CMK (cell line): ENCODE data around the gene CNNM3.
"Not testable (repeated sequence)": the region's sequence is repeated elsewhere in the genome, so short reads cannot be mapped to it uniquely, and the experiment has no call there.

Experiments
- DNase-seq: peaks from one replicate; pipeline ENCODE4 v3.0.0-alpha.2; 2010; ENCODE audit warnings: low read depth

Gene CNNM3

DNA sequence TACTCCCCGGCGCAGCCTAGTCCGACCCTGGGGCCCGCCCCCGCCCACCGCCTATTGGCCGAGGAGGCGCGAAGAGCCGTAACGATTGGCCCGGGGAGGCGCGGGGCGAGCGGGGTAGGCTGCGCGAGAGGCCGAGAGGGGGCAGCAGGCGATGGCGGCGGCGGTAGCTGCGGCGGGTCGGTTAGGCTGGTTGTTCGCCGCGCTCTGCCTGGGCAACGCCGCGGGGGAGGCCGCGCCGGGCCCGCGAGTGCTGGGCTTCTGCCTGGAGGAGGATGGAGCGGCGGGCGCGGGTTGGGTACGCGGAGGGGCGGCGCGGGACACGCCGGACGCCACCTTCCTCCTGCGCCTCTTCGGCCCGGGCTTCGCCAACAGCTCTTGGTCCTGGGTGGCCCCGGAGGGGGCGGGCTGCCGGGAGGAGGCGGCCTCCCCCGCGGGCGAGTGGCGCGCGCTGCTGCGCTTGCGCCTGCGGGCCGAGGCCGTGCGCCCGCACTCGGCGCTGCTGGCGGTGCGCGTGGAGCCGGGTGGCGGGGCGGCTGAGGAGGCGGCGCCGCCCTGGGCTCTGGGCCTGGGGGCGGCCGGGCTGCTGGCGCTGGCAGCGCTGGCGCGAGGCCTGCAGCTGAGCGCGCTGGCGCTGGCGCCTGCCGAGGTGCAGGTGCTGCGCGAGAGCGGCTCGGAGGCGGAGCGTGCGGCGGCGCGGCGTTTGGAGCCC is at the start of gene CNNM3:
Gene CNNM3 (plus strand): TSS at position 142 of the 709 bp plus-strand sequence. CDS start 10 bp downstream, at position 152.
- peak; percentile 74 for DNase-seq

DNA sequence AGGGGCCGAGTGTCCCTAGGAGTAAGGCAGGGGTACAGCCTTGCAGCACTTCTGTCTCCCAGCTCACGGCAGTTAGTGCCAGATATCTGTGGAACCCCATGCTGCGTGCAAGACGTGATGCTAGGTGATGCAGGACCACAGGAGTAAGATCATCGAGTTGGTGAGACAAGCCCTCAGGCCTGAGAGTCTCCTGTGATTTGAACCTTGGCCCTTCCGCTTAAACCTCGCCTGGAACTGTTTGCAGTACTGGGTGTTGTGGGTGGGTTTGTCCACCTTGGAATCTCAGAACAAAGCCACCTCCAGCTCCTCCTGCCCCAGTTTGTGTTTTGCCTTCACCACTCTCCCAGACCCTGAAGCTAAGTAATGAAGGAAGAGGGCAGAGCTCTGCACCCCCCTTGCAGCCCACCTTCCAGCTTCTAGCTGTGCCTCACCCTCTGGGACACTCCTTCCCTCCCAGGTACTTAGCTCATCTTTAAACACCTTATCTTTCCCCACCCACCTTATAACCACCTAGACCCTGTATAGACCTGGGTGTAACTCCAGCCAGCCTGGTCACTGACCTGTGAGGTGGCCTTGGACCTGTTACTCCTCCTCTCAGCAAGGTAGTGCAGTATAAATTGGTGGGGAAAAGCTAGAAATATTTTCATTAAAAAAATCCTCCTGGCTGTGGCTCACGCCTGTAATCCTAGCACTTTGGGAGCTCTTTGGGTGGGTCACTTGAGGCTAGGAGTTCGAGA is 48.8 kb upstream of the CNNM3 start:
- DNase-seq: no peak

DNA sequence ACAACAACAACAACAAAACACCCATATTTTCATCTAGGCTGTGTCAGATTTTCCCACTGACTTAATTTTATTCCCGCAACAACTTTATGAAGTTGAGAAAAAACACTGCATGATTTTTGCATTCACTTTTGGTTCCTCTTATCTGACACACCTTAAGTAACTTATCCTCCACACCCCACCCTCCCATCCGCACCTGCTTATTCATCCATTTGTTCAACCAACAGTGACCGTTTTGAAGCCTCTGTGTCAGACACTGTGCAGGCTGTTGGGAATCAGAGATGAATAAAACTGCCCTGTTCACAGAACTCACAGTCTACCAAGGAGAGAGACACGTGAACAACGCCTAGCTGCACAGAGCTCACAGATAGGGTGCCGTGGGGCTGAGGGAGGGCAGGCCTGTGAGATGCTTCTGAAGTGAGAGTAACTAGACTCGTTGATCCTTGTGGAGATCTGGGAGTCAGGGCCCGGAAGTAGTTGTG is 47.9 kb upstream of the CNNM3 start:
- no peak for DNase-seq

DNA sequence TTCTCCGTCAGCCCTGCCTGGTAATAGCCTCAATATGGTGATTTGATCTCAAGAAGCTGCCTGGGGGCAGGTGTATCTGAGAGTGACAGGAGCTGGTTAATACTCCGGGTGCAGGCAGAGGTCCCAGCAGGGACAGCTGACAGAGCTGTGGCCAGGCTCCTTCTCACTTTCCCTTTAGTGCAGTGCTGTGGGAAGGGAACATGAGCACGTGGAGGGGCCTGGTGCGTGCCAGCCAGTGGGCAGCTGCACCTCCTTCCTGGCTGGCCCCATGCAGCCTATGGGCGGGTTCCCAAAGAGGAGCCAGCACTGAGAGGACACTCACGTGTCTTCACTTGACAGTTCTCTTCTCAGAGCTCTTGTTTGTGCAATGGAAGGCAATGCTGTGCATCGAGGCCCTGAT is 46.3 kb upstream of the CNNM3 start:
- no peak for DNase-seq

DNA sequence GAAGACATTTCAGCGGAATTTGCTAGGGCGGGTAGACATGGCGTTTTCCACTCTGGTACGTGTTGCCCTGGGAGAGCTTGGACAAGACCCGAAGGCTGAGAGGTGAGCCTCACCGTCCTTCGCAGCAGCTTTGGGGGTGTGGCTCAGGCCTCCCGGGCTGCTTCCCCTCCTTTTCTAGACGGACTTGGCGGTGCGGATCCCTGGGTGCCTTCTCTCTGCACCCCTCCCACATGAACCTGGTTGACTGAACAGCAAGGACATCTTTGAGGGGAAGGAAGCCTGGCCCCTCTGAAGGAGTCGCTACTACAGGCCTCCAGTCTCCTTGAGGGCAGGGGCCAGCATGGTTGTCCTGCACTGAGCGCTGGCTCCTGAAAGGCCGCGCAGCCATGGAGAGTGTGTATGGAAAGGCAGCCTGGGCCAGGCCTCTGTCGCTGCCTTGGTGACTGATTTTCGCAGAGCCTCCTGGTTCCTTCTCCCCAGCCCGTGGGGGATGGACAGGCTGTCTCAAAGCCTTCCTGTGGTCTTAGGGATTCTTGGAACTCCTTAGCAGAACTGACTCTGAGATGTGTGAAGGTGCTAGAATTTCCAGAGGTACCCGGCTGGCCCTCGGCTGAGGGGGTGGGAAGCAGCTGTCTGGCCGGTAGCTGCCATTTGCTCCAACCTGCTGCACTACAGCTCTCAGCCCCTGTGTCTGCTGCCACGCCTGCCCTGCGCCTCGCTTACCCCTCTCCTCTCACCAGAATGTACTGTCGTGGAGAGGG is 45.4 kb upstream of the CNNM3 start:
- no peak for DNase-seq

DNA sequence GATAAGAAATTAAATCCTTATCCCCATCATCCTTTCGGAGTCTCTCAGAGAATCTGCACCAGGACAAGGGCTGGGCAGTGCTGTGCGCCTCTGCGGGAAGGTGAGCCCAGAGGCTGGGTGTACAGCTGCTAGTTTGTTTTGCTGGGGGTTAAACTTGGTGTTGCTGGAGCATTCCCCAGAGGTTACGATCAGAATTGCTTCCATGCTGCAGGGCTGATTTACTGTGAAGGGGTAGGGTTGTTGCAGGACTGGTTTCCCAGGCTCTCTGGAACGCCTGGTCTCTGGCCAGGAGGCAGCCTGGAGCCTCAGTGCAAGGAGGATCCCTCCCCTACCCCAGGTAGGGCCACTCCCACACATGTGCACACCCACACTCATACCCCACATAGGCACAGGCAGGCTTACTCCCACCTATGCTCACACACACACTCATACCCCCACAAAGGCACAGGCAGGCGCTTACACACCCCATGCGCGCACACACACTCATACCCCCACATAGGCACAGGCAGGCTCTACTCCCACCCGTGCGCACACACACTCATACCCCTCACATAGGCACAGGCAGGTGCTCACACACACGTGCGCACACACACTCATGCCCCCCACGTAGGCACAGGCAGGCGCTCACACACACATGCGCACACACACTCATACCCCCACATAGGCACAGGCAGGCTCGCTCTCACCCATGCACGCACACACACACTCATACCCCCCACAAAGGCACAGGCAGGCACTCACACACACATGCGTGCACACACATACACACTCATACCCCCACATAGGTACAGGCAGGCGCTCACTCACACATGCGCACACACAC is 44.1 kb upstream of the CNNM3 start:
- DNase-seq: no peak

DNA sequence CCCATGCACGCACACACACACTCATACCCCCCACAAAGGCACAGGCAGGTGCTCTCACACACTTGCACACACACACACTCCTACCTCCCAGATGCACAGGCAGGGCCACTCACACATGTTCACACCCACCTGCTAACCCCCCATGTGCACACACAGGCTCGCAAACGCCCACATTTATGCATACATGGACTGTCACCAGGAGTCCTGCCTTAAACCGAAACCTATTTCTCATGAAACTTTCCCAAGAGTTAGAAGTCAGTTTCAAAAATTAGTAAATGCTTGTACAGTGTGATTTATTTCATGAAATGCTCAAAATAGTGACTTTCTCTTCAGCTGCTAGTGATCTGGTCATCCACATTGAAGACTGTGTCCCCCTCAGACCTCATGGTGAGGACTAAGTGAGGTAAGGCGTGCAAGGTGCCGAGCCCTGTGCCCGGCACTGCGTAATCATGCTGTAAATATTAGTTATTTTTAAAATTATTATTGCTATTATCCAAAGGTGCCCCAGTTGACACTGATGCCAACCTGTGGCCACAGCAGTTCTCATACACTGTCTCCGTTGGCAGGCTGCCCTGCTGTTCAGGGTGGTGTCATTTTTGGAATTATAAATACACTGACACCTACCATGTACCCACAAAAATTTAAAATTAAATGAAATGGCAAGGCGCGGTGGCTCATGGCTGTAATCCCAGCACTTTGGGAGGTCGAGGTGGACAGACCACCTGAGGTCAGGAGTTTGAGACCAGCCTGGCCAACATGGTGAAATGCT is 43.0 kb upstream of the CNNM3 start:
- no peak for DNase-seq

DNA sequence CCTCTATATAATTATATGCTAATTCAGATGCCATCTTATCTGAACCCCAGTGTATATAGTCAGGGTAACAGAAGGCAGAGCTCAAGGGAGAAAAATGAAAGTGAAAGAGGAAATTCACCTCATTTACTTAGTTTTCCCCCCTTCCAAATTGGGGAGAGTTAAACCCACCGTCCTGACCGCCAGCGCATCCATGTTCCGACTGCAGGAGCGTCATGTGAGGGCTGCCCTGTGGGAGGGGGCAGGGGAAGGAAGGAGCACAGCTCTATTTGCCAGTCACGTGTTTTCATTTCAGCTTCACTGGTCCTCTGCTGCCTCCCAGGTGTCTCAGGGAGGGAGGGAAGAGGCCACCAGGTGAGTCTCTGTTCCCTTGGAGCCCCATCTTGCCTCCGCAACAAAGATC is 42.1 kb upstream of the CNNM3 start:
- no peak for DNase-seq

DNA sequence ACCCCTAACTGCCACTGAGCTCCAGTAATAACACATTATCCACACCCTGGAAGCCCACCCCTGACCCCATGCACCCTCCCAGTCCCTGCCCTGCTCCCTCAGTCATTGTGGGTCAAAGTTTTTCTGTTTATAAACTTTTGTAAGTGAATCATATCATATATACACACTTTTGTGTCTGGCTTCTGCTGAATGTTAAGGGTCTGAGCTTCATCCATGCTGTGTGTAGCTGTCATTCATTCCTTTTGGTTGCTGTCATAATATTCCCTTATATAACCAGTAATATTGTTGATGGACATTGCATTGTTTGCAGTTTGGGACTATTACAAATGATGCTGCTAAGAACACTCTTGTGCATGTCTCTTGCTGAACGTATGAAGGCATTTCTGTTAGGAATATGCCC is 40.9 kb upstream of the CNNM3 start:
- no peak for DNase-seq

DNA sequence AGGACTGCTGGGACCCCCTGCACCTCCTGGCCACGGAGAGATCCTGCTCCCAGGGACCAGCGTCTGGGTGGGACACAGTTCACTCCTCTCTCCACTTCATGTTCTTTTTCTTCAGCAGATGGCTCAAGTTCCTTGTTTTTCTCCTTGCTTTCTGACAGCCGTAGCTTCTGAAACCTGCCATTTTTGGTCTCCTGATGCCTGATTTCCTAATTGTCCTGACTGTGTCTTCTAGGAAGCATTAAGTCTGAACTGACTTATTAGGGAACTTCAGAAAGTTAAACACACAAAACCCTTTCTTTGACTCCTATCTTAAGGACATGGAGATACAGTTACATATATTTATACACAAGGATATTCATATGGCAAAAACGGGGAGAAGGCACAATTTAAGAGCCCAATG is 32.7 kb upstream of the CNNM3 start:
- no peak for DNase-seq

DNA sequence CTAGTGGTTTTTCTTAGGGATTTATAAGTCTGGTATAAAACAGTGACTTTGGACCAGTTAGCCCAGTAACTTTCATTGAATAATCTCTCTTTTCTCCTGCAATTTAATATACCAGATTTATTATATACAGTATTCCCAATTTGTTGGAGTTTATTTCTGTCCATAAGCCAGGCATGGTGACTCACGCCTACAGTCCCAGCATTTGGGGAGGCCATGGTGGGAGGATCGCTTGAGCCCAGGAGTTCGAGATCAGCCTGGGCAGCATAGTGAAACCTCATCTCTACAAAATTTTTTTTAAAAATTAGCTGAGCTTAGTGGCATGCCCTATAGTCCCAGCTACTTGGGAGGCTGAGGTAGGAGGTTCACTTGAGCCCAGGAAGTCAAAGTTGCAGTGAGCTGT is 28.7 kb upstream of the CNNM3 start:
- DNase-seq: no peak

DNA sequence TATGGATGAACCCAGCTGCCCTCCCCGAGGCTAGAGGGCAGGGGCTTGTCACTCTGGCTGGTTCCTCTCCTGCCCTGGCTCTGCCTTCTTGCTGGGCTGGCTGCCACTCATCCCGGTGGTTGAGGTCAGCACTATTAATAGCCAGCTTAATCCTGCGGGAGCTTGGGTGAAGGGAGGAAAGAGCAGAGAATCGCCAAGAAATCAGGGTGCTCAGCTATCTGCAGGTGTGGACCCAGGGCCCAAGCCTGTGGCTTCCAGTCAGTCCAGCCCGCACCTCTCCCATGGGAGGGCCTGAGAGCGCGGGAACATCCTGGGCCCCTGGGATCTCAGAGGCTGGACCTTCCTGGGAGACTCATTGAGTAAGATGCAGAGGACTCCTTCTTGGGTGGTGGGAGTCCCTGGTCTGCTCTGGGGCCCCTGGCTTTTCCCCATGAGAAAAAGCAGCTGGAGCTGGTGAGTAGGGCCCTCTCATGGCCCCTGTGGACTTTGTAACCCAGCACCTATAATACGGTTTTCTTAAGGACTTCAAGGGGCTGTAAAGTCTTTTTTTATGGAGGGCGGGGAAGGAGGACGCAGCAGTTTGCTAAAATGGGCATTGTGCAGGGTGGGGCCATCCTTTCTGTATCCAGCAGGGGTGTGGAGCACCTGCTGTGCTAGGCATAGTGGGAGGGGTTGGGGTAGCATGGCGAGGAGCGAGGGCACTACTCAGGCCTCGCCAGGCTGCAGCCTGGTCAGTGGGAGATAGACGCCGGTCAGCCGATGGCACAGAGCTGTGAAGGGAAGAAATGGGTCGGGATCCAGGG is 27.4 kb upstream of the CNNM3 start:
- no peak for DNase-seq

DNA sequence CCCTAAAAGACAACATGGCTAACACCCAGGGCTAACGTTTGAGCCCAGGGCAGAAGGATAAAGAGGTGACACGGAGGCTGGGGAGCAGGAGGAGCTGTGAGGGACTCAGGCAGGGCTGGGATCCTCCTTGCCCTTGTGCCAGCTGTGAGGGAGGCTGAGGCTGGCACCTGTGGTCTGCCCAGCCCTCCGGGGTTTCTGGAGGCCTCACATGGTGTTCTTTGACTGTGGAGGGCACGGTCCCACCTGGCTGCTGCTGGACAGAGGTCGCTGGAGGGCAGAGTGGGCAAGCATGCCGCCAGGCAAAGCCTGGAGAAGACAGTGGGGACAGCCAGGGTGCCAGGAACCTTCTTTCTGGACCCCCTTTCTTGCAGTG is 26.8 kb upstream of the CNNM3 start:
- no peak for DNase-seq

DNA sequence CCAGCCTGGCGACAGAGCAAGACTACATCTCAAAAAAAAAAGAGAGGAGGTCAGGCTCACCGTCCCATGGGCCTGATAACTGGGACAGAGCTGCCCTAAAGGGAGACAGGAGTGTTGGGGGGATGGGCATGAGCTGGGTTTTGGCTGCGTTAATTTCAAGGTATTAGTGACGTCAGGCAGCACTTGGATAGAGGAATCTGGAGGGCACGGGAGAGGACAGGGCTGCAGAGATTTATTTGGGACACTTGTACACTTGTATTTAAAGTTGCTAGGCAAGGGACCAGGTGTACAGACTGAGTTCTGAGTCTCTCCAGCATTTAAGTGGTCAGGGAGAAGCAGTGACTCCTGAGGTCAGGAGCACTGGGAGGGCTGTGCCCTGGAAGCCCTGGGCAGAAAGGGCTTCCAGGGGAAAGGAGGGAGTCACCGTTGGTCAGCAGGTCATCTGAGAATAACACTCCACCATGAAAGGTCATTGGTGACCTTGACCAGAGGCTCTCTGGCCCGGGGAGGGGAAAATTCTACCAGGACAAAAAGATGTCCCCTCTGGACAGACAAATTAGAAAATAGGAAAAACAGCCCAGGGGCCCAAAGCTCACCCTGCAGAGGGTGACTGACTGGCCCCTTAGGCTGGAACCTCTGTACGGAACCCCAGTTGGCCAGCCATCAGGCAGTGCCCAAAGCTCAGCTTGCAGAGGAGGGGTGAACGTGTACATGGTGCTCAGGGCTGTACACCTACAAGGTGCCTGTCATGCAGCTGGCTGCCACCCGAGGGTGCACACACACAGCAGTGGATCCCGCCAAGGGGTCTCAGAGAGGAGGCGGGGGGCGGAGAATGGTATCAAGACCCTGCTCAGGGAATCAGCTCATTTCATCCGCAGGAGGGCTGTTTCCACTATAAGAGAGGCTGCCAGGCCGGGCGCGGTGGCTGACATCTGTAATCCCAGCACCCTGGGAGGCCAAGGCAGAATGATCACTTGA is 23.0 kb upstream of the CNNM3 start:
- no peak for DNase-seq

DNA sequence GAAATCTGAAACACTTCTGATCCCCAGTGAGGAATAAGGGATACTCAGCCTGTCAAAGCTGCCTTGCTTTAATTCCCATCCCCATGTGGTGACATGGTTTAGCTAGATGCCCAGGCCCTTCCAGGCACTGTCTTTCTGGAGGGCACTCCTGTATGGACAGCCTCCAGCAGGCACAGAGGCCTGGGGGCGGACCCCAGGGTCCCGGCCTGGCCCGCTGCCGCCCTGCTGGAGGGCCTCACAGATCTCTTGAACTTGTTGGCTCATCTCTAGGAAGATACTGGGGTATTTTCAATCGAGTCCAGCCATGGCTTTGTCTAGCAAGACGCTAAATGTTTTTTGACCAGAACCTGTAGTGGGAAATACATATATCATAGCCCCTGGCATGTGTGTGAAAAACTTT is 21.0 kb upstream of the CNNM3 start:
- no peak for DNase-seq

DNA sequence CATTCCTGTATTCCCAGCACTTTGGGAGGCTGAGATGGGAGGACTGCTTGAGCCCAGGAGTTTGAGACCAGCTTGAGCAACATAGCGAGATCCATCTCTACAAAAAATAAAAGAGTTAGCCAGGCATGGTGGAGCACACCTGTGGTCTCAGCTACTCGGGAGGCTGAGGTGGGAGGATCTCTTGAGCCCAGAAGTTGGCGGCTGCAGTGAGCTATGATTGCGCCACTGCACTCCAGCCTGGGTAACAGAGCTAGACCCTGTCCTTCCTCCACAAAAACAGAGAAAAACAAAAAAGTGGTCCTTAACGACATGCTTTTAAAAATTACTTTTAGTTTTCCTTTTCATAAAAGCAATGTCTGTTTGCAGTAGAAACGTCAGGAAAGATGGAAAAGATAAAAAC is 19.6 kb upstream of the CNNM3 start:
- DNase-seq: not testable (repeated sequence)

DNA sequence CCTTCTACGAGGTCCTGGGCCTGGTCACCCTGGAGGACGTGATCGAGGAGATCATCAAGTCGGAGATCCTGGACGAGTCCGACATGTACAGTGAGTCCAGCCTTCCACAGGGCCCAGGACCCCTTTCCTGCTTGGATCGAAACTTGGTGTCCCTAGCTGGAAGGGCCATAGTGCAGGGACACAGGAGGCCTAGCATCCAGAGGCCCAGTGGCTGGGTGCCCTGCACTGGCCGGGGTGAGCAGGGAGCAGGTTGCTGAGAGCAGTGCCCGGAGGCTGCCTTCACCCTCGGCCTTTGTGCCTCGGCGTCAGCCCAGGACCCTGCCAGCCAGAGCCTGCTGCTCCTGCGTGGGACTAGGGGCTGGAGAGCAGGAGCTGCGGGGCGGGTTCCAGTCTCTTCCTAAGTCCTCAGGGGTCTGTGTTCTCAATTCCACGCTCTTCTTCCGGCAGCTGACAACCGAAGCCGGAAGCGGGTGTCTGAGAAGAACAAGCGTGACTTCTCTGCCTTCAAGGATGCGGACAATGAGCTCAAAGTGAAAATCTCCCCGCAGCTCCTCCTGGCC is 18.9 kb upstream of the CNNM3 start:
- DNase-seq: no peak

DNA sequence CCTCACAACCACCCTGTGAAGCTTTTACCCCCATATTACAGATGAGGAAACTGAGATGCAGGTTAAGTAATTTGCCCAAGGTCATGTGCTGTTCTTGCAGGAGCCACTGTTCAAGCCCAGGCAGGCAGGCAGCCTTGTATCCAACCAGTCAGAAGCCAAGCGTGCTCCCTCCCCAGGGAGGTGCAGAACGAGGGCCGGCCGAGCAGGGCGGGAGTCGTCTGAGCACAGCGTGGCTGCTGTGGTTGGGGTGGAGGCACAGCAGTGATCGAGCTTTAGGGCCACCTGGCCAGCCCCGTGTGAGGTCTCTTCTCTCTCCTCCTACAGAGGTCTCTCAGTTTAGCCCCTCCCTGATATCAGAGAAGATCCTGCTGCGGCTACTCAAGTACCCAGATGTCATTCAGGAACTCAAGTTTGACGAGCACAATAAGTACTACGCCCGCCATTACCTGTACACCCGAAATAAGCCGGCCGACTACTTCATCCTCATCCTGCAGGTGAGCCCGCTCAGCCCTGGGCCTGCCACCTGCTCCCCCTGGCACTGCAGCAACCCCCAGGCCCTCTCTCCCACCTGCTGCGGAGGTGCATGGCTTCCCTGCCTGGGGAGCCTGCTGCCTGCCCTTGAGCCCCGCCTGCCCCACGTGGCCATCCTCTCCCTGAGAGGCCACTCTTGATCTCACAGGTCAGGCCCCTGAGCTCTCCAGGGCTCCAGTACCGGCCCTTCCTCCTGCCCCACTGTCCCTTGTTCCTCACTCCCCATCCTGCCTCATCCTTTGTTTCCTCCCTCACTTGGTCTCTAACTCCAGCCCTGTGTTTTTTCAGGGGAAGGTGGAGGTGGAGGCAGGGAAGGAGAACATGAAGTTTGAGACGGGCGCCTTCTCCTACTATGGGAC is 17.1 kb upstream of the CNNM3 start:
- no peak for DNase-seq
